Measurements from ENCODE around the gene SDHAF3. TPM values are rescaled to one million over a fixed set of nuclear protein-coding genes. Genes with fewer than 3 reads are reported as not detected.

The SDHAF3 gene
- total RNA-seq, 6 experiments from 2014 or later: 8.5 to 15.5 (median 12.1) TPM

- 0% methylated on average over 7 of the region's 8 CpGs for WGBS (ENCODE audit: insufficient coverage, low coverage, low lambda C conversion rate, missing lambda C conversion rate)
- DNase-seq (peak; percentile 84 to 90 (median 86)), ATAC-seq (peak; percentile 99 to 100 (median 99))
- no peaks in the 10 kb centered on the region for H3K4me1 ChIP-seq
- no peaks in the 10 kb centered on the region for H3K27me3 ChIP-seq
- no peak overlapping the region for H3K4me3 ChIP-seq
- no peaks in the 10 kb centered on the region for H3K9me3 ChIP-seq
- no peak overlapping the region for H3K27ac ChIP-seq
- no peak for TF ChIP-seq POLR2A (IDR thresholded peaks at IDR 0.05)
- TF ChIP-seq, protein P1, sequence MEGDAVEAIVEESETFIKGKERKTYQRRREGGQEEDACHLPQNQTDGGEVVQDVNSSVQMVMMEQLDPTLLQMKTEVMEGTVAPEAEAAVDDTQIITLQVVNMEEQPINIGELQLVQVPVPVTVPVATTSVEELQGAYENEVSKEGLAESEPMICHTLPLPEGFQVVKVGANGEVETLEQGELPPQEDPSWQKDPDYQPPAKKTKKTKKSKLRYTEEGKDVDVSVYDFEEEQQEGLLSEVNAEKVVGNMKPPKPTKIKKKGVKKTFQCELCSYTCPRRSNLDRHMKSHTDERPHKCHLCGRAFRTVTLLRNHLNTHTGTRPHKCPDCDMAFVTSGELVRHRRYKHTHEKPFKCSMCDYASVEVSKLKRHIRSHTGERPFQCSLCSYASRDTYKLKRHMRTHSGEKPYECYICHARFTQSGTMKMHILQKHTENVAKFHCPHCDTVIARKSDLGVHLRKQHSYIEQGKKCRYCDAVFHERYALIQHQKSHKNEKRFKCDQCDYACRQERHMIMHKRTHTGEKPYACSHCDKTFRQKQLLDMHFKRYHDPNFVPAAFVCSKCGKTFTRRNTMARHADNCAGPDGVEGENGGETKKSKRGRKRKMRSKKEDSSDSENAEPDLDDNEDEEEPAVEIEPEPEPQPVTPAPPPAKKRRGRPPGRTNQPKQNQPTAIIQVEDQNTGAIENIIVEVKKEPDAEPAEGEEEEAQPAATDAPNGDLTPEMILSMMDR (IDR thresholded peaks at IDR 0.05): peak; percentile 78 to 90 (median 82)
- no peaks in the 10 kb centered on the region for H3K36me3 ChIP-seq
- intact Hi-C loops (cut with DNase I): loop anchor here in 1 of 2 donors (10.0 kb wide), 1 partner anchor 730 kb away; no protein-coding TSS in a partner anchor
Observed at GRCh38 chr7:97104719-97105238, 12.7 kb upstream of the SDHAF3 start.

GRCh38 chr7:97107192-97107800 lies 10.2 kb upstream of the SDHAF3 start:
- no peak for ATAC-seq
- no peak overlapping the region for H3K4me3 ChIP-seq
- intact Hi-C loops (cut with DNase I): loop anchor here in 1 of 2 donors (10.0 kb wide), 1 partner anchor 728 kb away; no protein-coding TSS in a partner anchor
- H3K4me1 ChIP-seq: no peaks in the 10 kb centered on the region
- no peak for DNase-seq
- H3K9me3 ChIP-seq: no peaks in the 10 kb centered on the region
- 63% methylated on average over 2 of the region's 2 CpGs for WGBS (ENCODE audit: insufficient coverage, low coverage, low lambda C conversion rate, missing lambda C conversion rate)
- H3K36me3 ChIP-seq: no peaks in the 10 kb centered on the region
- H3K27ac ChIP-seq: no peak overlapping the region
- H3K27me3 ChIP-seq: no peaks in the 10 kb centered on the region
- TF ChIP-seq, protein P1 (IDR thresholded peaks at IDR 0.05): no peak
- no peak for TF ChIP-seq POLR2A (IDR thresholded peaks at IDR 0.05)

- DNase-seq: no peak
- ATAC-seq: no peak
- Histone ChIP-seq H3K4me3 (no peak overlapping the region), H3K27me3 (no peaks in the 10 kb centered on the region), H3K4me1 (peaks cover 0 to 11% (median 0%) of the 10 kb centered on the region in 4 donors), H3K9me3 (no peaks in the 10 kb centered on the region), H3K36me3 (no peaks in the 10 kb centered on the region), H3K27ac (no peak overlapping the region)
- TF ChIP-seq, protein P1 (IDR thresholded peaks at IDR 0.05): no peak
- no peak for TF ChIP-seq POLR2A (IDR thresholded peaks at IDR 0.05)
- intact Hi-C loops (cut with DNase I): no loop called here
- 86% methylated on average over 5 of the region's 5 CpGs for WGBS (ENCODE audit: insufficient coverage, low coverage, low lambda C conversion rate, missing lambda C conversion rate)
Observed at GRCh38 chr7:97116308-97116707, 1.2 kb upstream of the SDHAF3 start.

GRCh38 chr7:97117035-97117371 lies 495 bp upstream of the SDHAF3 start:
- Histone ChIP-seq H3K27ac (peak overlapping the region in 2 of 3 donors; percentile 57 to 61), H3K9me3 (no peaks in the 10 kb centered on the region), H3K4me3 (peak overlapping the region; percentile 69 to 74 (median 70)), H3K27me3 (no peaks in the 10 kb centered on the region), H3K4me1 (peaks cover 0 to 11% (median 0%) of the 10 kb centered on the region in 4 donors), H3K36me3 (no peaks in the 10 kb centered on the region)
- intact Hi-C loops (cut with DNase I): no loop called here
- ATAC-seq: no peak
- TF ChIP-seq POLR2A (IDR thresholded peaks at IDR 0.05): no peak
- TF ChIP-seq, protein P1 (IDR thresholded peaks at IDR 0.05): no peak
- DNase-seq: no peak
- 61% methylated on average over 9 of the region's 9 CpGs for WGBS (ENCODE audit: insufficient coverage, low coverage, low lambda C conversion rate, missing lambda C conversion rate)

Data from right lobe of liver (tissue), 6 donors.